Nephron (organoid): ENCODE measurements around the gene ZFYVE28.

Source experiments
- H3K27ac Mint-ChIP-seq, 3 experiments: 2 replicates each; pipeline ENCODE4 v1.8.0; 2020; ENCODE audit warnings: mixed read lengths in 3 of 3, mild to moderate bottlenecking in 2 of 3, moderate library complexity in 1 of 3
- H3K27me3 Mint-ChIP-seq: 2 replicates; pipeline ENCODE4 v1.8.0; 2021; ENCODE audit warnings: low read depth, mild to moderate bottlenecking, moderate library complexity, mixed read lengths
- H3K36me3 Mint-ChIP-seq: 2 replicates; pipeline ENCODE4 v1.8.0; 2020; ENCODE audit warnings: low read depth, mixed read lengths
- H3K4me1 Mint-ChIP-seq: 2 replicates; pipeline ENCODE4 v1.8.0; 2020; ENCODE audit warnings: mixed read lengths
- H3K4me3 Mint-ChIP-seq, 3 experiments: 2 replicates each; pipeline ENCODE4 v1.8.0; 2020; ENCODE audit warnings: mild to moderate bottlenecking in 3 of 3, mixed read lengths in 3 of 3, moderate library complexity in 2 of 3
- H3K9me3 Mint-ChIP-seq: 2 replicates; pipeline ENCODE4 v1.8.0; 2020; ENCODE audit warnings: mixed read lengths
- TF ChIP-seq, protein P1 (sequence below), 3 experiments: fragments of 200-600 bp; sonication (generic); IDR thresholded peaks; one replicate each; pipeline ENCODE4 v1.5.0; 2021; ENCODE audit warnings: antibody characterized with exemption in 3 of 3; ENCODE audit not compliant: unreplicated experiment in 3 of 3

Gene ZFYVE28

DNA sequence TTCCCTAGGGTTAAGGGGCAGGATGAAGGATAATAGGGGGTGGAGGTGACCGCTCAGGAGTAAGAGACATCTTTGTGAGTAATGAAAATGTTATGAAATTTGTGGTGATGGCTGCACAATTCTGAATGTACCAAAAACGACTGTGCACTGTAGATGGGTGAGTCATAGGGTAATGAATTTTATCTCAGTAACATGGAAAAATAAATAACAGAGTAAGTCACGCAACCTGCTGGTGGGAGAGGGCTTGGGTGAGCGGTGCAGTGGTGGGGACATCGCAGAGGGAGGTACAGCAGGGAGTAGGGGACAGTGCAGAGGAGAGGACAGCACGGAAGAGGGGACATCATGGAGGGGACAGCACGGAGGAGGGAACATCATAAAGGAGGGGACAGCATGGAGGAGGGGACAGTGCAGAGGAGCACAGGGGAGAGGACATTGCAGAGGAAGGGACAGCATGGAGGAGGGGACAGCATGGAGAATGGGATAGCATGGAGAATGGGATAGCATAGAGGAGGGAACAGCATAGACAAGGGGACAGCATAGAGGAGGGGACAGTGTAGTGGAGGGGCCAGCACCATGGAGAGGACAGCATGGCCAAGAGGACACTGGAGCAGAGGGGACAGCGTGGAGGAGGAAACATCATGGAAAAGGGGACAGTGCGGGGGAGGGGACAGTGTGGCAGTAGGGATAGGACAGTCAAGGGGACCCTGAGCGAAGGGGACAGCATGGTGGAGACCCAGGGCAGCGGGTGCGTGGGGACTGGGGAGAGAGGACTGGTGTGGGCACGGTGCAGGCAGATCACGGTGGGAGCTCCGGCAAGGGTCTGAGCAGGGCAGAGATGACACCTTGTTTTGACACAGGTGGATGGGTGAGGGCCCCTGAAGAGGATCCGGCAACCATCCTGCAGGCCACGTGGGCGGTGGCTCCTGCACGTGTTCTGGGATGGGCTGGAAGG, 88.1 kb downstream of the ZFYVE28 start:
- TF ChIP-seq, protein P1, sequence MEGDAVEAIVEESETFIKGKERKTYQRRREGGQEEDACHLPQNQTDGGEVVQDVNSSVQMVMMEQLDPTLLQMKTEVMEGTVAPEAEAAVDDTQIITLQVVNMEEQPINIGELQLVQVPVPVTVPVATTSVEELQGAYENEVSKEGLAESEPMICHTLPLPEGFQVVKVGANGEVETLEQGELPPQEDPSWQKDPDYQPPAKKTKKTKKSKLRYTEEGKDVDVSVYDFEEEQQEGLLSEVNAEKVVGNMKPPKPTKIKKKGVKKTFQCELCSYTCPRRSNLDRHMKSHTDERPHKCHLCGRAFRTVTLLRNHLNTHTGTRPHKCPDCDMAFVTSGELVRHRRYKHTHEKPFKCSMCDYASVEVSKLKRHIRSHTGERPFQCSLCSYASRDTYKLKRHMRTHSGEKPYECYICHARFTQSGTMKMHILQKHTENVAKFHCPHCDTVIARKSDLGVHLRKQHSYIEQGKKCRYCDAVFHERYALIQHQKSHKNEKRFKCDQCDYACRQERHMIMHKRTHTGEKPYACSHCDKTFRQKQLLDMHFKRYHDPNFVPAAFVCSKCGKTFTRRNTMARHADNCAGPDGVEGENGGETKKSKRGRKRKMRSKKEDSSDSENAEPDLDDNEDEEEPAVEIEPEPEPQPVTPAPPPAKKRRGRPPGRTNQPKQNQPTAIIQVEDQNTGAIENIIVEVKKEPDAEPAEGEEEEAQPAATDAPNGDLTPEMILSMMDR (IDR thresholded peaks at IDR 0.05; ENCODE audit: unreplicated experiment in 3 of 3): no peak
- Mint-ChIP-seq H3K27ac (no peak overlapping the region), H3K9me3 (peaks cover 25% of the 10 kb centered on the region), H3K4me1 (no peaks in the 10 kb centered on the region), H3K4me3 (no peak overlapping the region), H3K27me3 (no peaks in the 10 kb centered on the region), H3K36me3 (no peaks in the 10 kb centered on the region)

DNA sequence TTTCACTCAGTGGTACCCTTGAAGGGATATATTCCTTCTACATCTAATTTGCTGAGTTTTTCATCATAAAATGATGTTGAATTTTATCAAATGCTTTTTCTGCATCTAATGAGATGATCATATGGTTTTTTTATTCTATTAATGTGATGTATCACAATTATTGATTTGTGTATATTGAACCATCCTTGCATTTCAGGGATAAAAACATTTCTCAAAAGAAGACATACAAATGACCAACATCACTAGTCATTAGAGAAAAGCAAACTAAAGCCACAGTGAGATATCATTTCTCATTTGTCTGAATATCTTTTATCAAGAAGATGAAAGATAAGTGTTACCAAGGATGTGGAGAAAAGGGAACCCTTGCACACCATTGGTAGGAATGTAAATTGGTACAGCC, 90.9 kb downstream of the ZFYVE28 start:
- TF ChIP-seq, protein P1 (IDR thresholded peaks at IDR 0.05; ENCODE audit: unreplicated experiment in 3 of 3): no peak
- peaks cover 31% of the 10 kb centered on the region for H3K9me3 Mint-ChIP-seq
- H3K27ac Mint-ChIP-seq: no peak overlapping the region
- H3K4me3 Mint-ChIP-seq: no peak overlapping the region
- H3K4me1 Mint-ChIP-seq: peaks cover 7% of the 10 kb centered on the region
- no peaks in the 10 kb centered on the region for H3K36me3 Mint-ChIP-seq
- no peaks in the 10 kb centered on the region for H3K27me3 Mint-ChIP-seq

DNA sequence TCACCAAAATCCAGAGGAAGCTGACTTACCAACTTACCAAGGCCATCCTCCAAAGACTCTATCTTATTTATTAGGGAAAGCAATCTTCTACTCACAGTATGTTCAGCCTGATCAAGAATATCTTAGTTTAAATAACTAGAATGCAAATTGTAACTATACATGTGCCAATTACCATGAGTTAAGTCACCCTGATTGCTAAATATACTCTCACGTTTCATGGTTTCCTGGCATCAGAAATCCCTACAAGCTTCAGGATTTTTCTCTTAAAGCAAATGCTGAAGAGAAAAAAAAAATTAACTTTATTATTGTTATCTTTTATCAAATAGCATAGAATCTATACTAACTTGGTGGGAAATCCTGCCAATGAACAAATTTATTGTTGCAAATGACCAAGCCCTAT, 93.6 kb downstream of the ZFYVE28 start:
- H3K27me3 Mint-ChIP-seq: no peaks in the 10 kb centered on the region

DNA sequence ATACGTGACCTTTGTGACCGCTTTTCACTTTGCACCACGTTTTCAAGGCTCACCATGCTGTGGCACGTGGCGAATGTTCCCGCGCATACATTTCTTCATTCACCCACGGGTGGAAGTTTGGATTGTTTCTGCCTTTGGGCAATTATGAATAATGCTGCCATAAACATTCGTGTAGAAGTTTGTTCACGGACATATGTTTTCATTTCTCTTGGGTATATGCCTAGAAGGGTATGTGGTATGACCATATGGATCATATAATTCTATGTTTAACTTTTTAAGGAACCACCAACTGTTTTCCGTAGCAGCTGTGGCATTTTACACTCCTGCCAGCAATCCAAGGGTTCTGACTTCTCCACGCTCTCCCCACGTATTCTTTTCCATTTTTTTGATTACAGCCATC, 95.6 kb downstream of the ZFYVE28 start:
- Mint-ChIP-seq H3K27ac (peak overlapping the region in 1 of 3 experiments; percentile 17), H3K36me3 (no peaks in the 10 kb centered on the region), H3K4me1 (peaks cover 9% of the 10 kb centered on the region), H3K9me3 (peaks cover 24% of the 10 kb centered on the region), H3K4me3 (no peak overlapping the region), H3K27me3 (no peaks in the 10 kb centered on the region)
- TF ChIP-seq, protein P1 (IDR thresholded peaks at IDR 0.05; ENCODE audit: unreplicated experiment in 3 of 3): no peak

More for the DNA sequence above, 93.6 kb downstream of the ZFYVE28 start:
- H3K36me3 Mint-ChIP-seq: no peaks in the 10 kb centered on the region
- H3K9me3 Mint-ChIP-seq: peaks cover 31% of the 10 kb centered on the region
- H3K4me3 Mint-ChIP-seq: no peak overlapping the region
- no peak overlapping the region for H3K27ac Mint-ChIP-seq
- TF ChIP-seq, protein P1 (IDR thresholded peaks at IDR 0.05; ENCODE audit: unreplicated experiment in 3 of 3): no peak
- H3K4me1 Mint-ChIP-seq: peaks cover 9% of the 10 kb centered on the region

DNA sequence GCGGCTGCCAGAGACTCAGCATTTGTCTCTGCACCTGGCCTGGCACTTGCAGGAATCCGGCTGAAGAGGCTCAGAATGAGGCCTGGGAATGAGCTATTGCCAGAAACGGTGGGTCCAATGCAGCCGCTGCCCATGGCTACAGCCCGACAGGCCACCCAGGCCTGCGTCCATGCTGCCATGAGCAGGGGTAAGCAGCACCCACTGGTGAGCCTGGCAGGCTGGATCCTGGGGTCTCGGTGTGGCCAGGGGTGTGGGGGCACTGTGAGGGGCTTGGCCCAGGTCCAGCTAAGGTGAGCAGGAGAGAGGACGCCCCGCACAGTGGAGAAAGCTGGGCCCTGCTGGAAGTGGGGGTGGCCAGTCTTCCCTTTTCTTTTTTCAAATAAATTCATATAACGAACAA, 96.2 kb downstream of the ZFYVE28 start:
- Mint-ChIP-seq H3K27ac (no peak overlapping the region), H3K4me1 (peaks cover 9% of the 10 kb centered on the region), H3K9me3 (peaks cover 20% of the 10 kb centered on the region), H3K4me3 (no peak overlapping the region), H3K36me3 (no peaks in the 10 kb centered on the region), H3K27me3 (no peaks in the 10 kb centered on the region)
- TF ChIP-seq, protein P1 (IDR thresholded peaks at IDR 0.05; ENCODE audit: unreplicated experiment in 3 of 3): no peak
